ENCODE data around the gene CD34.

DNA sequence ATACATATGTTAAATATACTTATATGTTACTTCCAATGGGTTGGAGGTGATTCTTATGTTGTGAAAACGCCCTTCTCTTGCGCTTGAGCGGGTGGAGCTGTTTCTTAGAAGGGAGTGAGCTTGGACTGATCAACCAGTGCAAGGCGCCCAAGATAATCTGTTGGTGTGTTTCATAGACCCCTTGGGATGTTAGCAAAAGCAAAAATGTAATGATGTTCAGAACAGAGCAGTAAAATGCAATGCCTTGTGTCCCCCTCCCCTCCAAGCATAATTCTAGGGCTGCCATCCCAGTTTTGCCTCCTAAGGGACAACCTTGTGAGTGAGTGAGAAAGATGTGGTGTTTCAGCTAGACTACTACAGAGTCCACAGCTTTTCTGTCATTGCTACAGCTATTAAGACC lies 6.2 kb upstream of the CD34 start:
- TF ChIP-seq CTCF (conservative IDR thresholded peaks at IDR 0.05 in 1 of 2, IDR thresholded peaks at IDR 0.05 in 1 of 2; ENCODE audit: low read depth in 1 of 2, low read length in 2 of 2), result no peak
- TF ChIP-seq EZH2 (IDR thresholded peaks at IDR 0.05; ENCODE audit: low read length, missing control alignments), result no peak
